NCI-H2196 (cell line): ENCODE measurements around the gene NR2F1.
"Not testable (repeated sequence)": the region's sequence is repeated elsewhere in the genome, so short reads cannot be mapped to it uniquely, and the experiment has no call there.

Source experiments
- DNase-seq: peaks from one replicate; lab custom pipeline; 2025; ENCODE audit not compliant: unreplicated experiment; lab: John Stamatoyannopoulos, UW

Gene NR2F1

GRCh38 chr5:93582677-93583438 is at the start of gene NR2F1:
TSS of gene NR2F1 (plus strand) at chr5:93583222. CDS start at chr5:93585024, 1,802 bp downstream.
- peak; percentile 84 for DNase-seq

- DNase-seq: no peak
Measured at GRCh38 chr5:93545872-93546271, 37.1 kb upstream of the NR2F1 start.

- not testable (repeated sequence) for DNase-seq
Measured at GRCh38 chr5:93549594-93549993, 33.4 kb upstream of the NR2F1 start.

GRCh38 chr5:93557021-93557604 is 25.9 kb upstream of the NR2F1 start:
- DNase-seq: no peak

- no peak for DNase-seq
Measured at GRCh38 chr5:93566091-93566490, 16.9 kb upstream of the NR2F1 start.

DNA sequence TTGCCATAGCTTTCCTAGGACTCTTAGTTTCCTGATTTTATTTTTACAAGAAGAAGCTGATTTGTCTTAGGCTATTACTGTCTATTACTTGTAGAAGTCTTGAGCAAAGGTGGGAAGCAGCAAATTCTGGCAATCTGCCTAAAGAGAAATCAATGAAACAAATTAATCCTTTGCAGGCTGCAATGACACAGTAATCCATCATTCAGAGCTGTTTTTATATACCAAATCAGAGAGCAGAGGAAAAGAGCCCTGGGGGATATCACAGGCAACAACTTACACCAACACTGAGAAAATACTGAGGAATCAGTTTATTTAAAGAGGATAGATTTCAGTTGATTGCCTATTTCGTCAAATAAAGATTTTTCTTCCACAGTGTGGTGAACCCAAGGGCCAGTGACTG is 15.6 kb upstream of the NR2F1 start:
- DNase-seq: no peak

- no peak for DNase-seq
Measured at GRCh38 chr5:93569300-93570160, 13.5 kb upstream of the NR2F1 start.

GRCh38 chr5:93570294-93571113 is 12.5 kb upstream of the NR2F1 start:
- no peak for DNase-seq

GRCh38 chr5:93571114-93571949 is 11.7 kb upstream of the NR2F1 start:
- no peak for DNase-seq

- DNase-seq: no peak
Measured at GRCh38 chr5:93572101-93572607, 10.9 kb upstream of the NR2F1 start.

DNA sequence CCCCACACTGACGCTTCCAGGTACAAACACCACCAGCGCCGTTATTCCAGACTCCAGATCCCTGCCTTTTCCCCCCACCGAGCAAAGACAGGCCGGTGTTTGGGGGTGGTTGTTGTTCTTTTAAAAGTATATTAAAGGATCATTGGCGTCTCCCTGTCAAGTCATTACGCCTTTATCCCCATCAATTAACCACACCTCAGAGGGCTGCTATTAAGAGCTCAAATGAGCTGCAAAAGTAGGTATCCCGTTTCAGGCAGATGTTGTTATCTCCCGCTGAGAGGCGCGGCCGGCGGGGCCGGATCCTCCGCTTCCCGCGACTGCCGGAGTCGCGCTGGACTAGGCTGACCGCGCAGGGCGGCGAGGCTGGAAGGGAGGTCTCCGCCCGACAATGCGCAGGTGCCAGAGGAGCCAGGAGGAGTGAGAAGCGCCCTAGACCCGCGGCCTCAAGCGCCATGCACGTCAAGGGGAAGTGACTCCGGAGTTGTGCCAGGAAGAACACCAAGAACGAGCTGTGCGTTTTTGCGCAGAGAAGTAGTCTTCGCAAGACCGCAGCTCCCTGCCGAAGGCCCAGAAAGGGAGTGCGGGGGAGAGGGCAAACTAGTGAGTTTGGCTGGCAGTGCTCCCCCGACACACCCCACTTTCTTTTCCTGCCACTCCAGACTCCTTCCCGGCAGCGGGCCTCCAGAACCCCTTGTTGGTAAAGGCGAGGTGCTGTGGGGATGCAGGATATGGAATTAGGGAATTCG is 10.2 kb upstream of the NR2F1 start:
- DNase-seq: no peak

- no peak for DNase-seq
Measured at GRCh38 chr5:93573354-93574351, 9.4 kb upstream of the NR2F1 start.

DNA sequence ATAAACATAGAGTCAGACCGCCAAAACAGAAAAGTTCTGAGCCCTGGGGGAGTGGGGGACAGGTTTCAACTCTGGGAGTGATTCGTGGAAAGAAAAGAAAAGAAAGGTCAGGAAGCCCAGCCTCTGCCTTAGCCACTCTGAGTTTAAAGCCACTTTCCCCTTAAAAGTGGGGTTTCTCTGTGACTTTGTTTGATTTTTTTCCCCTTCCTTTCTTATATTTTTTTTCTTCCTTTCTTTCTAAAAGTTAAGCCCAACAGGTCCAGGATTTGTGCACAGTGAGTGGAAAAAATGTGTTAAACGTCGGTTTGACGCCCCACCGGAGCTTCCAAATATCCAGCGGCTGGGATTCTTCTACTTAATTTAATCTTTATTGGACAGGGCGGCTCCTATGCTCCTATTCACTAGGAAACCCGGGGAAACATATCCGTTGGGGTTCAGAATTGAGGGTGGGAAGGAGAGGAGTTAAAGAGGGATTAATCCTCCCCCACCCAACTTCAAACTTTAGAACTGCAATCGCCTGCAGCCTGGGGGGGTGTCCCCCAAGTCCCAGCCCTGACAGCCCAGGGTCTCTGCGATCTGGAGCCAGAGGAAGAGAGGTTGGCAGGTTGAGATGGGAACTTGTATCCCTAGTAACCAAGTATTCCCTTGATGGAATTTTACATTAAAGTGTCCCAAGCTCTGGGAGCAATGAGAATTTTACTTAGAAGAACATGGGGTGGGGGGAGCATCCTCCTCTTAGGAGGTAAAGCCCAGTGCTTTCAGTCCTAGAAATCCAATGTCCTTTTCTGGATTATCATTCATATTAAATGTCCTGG is 8.3 kb upstream of the NR2F1 start:
- DNase-seq: no peak

DNA sequence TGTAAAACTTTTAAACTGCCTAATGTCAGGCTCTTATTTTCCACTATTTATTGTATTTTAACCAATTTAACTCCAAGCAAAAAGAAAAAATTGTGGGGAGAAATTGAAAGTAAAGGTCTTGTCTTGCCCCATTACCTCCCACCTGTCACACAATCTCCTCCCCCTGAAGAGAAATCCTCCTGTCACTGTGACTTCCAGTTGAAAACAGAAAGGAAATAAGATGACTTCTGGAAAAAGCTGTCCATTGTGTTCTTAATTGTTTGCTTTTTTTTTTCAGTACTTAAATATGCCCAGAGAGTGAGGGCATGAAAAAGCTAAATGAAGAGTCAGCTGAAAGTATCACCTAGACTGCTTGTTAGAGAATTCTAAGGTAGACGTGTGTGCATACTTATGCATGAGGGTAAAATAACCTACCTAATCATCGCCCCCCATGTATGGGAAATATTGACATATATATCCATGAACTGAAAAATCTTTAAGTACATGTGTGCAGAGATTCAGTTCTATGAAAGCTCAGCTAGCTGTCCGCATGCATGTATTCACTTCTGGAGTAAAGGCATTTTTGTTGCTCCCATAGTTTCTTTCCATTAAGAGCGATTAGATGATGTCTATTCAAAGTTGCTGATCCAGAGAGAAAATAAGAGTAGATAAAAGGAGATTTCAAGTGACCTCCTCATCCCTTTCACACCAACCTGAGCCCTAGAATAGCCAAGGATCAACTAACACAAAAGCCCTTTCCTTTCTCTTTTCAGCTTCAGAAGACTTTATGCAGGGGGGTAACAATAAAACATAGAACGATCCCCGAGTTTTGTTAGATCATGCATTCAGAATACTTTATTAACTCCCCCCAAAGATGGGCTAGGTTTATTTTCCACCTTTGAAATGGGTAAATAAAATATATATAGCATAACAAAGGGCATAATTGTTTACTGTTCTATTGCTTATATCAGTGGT is 7.3 kb upstream of the NR2F1 start:
- no peak for DNase-seq

DNA sequence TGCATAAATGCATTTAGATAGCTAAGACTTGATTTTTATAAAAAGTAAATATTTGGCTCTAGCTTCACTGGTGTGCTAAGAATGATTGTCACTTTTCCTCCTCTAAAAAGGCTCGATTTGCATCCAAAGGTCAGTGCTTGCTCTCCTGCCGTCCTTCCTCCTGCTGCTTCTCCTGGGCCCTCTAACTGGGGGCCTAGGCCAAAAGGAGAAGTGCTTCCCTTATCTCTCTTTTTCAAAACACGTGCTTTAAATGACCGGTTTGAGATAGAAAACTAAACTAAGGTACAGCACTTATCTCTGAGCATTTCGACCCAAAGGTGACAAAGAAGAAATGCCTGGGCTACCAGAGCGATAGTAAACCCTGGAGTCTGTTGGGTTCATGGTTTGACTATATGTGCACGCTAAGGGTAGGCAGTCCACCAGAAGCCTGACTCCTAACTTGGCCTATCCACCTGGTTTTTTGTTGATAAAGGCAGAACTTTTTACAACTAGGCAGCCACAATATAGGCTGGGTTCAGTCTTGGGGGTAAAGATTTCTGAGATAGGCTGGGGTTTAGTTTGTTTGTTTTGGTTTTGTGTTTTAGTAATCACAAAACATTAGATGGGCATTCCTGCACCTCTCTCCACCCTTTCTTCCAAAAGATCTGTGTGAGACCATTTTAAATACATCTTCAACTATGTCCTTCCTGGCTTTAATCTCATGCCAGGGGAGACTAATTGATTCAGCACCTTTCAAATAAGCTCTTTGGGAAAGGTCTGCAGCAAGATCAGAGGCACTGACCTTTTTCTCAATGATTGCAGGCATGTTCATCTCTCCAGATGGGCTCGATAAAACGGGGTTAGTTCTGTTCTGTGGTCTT is 5.8 kb upstream of the NR2F1 start:
- DNase-seq: no peak
